Duodenal mucosa (tissue), 2 donors: ENCODE measurements around the gene GOLIM4.
"Not testable (repeated sequence)": the region's sequence is repeated elsewhere in the genome, so short reads cannot be mapped to it uniquely, and the experiment has no call there.

Experiments used
- H3K27ac ChIP-seq: one replicate; pipeline ENCODE4 v1.7.0; 2013; ENCODE audit warnings: low read depth, low read length
- H3K27me3 ChIP-seq, 2 donors: one replicate each; pipeline ENCODE4 v1.7.0; 2013; ENCODE audit warnings: low read length in 2 of 2, control low read depth in 1 of 2; ENCODE audit not compliant: insufficient read depth in 2 of 2, control insufficient read depth in 1 of 2
- H3K36me3 ChIP-seq, 2 donors: one replicate each; pipeline ENCODE4 v1.7.0; 2013; ENCODE audit warnings: low read length in 2 of 2, control low read depth in 1 of 2; ENCODE audit not compliant: insufficient read depth in 2 of 2, control insufficient read depth in 1 of 2
- H3K4me1 ChIP-seq, 2 donors: one replicate each; pipeline ENCODE4 v1.7.0; 2013; ENCODE audit warnings: low read length in 2 of 2, control low read depth in 1 of 2; ENCODE audit not compliant: insufficient read depth in 2 of 2, control insufficient read depth in 1 of 2
- H3K4me3 ChIP-seq, 2 donors: one replicate each; pipeline ENCODE4 v1.7.0; 2013; ENCODE audit warnings: low read length in 2 of 2, low read depth in 1 of 2
- H3K9ac ChIP-seq, 2 donors: one replicate each; pipeline ENCODE4 v1.7.0; 2013; ENCODE audit warnings: low read length in 2 of 2, low read depth in 1 of 2
- H3K9me3 ChIP-seq, 2 donors: one replicate each; pipeline ENCODE4 v1.7.0; 2013; ENCODE audit warnings: low read length in 2 of 2, control low read depth in 1 of 2; ENCODE audit not compliant: control insufficient read depth in 1 of 2

GOLIM4 gene

DNA sequence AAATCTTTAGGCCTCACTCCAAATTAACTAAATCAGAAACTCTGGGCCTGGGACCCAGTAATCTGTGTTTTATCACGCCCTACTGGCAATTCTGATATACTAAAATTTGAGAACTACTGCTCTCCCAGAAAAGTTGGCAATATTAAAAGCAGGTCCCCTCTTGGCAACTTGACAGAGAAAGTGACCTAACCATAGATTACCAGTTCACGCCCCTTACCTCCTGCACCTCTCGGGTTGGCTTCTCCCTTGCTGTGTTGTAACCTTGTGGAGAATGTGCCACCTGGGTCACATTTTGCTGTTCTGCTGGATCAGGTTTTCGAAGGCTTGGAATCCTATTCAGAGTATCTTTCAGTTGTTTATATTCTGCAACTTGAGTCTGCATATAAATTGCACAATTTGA lies 59.1 kb downstream of the GOLIM4 start:
- no peaks in the 10 kb centered on the region for H3K27me3 ChIP-seq
- H3K4me1 ChIP-seq: no peaks in the 10 kb centered on the region
- no peak overlapping the region for H3K27ac ChIP-seq
- no peak overlapping the region for H3K4me3 ChIP-seq
- H3K9me3 ChIP-seq: no peaks in the 10 kb centered on the region
- H3K9ac ChIP-seq: no peak overlapping the region
- peaks cover 29 to 50% of the 10 kb centered on the region in 2 donors for H3K36me3 ChIP-seq

DNA sequence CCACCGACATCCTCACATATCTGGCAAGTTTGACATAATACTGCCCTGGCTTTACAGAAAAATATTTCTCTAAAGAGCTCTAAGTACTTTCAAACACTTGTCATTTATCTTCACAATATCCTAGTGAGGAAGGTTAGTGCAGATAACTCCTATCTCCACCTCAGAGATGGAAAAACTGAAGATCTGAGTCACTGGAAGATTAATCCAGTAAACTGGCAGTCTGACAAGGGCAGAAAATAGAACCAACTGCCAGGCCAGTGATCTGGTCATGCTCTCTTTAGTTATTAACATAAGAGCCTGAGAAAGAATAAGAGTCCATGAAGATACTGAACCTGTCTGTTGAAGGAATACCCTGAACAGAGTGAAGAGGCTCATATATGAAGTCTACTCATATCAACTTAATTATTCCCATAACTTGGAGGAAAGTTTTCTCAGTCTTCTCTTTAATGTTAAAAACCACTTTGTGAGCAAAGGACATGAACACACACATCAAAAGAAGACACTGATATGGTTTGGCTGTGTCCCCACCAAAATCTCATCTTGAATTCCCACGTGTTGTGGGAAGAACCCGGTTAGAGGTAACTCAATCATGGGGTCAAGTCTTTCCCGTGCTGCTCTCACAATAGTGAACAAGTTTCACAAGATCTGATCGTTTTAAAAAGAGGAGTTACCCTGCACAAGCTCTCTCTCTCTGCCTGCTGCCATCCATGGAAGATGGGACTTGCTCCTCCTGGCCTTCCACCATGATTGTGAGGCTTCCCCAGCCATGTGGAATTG lies 61.4 kb downstream of the GOLIM4 start:
- H3K9ac ChIP-seq: no peak overlapping the region
- no peak overlapping the region for H3K4me3 ChIP-seq
- H3K27me3 ChIP-seq: no peaks in the 10 kb centered on the region
- H3K27ac ChIP-seq: no peak overlapping the region
- no peaks in the 10 kb centered on the region for H3K9me3 ChIP-seq
- H3K36me3 ChIP-seq: peaks cover 25 to 62% of the 10 kb centered on the region in 2 donors
- H3K4me1 ChIP-seq: no peaks in the 10 kb centered on the region

DNA sequence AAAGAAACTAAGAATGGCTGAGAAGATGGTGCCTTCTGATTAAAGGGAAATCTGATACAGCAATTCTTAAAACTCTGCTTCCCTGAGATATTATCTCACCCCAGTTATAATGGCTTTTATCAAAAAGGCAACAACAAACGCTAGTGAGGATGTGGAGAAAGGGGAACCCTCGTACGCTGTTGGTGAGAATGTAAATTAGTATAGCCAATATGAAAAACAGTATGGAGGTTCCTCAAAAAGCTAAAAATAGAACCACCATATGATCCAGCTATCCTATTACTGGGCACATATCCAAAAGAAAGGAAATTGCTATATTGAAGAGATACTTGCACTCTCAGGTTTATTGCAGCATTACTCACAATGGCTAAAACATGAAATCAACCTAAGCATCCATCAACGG lies 65.1 kb downstream of the GOLIM4 start:
- Histone ChIP-seq H3K9me3 (no peaks in the 10 kb centered on the region), H3K27me3 (no peaks in the 10 kb centered on the region), H3K36me3 (peaks cover 31 to 67% of the 10 kb centered on the region in 2 donors), H3K4me3 (no peak overlapping the region), H3K4me1 (no peaks in the 10 kb centered on the region), H3K9ac (no peak overlapping the region), H3K27ac (no peak overlapping the region)

DNA sequence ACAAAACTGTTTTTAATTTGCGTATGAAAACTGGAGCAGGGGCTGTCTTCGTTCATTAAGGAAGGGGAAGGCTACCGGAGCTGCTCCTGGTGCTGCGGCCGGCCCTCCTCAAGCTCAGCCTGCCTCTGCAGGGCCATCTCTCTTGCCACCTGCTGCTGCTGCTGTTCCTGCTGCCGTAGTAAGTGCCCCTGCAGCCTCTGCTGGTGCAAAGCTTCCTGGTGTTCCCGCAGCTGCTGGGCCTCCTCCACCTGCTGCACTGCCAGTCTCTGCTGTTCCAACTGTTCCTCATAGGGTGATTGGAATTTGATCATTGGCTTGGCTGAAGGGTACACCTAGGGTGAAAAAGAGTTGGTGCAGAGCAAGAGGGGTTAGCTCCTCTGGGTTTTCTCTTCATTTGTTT lies 66.0 kb downstream of the GOLIM4 start:
- Histone ChIP-seq H3K4me3 (no peak overlapping the region), H3K27ac (no peak overlapping the region), H3K27me3 (no peaks in the 10 kb centered on the region), H3K9ac (no peak overlapping the region), H3K36me3 (peaks cover 32 to 71% of the 10 kb centered on the region in 2 donors), H3K4me1 (no peaks in the 10 kb centered on the region), H3K9me3 (no peaks in the 10 kb centered on the region)

DNA sequence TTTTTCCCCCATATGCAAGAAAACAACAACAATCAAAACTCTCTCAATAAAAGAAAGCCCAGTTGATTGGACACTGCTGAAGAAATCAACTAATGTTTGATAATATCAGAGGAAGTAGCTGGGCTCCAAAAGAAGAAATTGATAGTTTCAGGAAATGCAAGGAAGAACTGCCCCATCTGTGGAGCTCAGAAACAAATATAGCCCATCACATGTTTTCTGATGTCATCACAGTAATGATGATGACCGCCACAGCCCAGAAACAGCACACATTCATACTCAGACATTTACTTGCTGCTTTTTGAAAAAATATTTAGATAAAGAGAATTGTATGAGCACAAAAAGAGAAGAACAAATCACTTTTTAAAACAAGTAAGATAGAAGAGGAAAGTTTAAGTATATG lies 67.6 kb downstream of the GOLIM4 start:
- H3K9me3 ChIP-seq: no peaks in the 10 kb centered on the region
- H3K27me3 ChIP-seq: no peaks in the 10 kb centered on the region
- no peak overlapping the region for H3K27ac ChIP-seq
- H3K4me3 ChIP-seq: no peak overlapping the region
- no peak overlapping the region for H3K9ac ChIP-seq
- H3K4me1 ChIP-seq: no peaks in the 10 kb centered on the region
- H3K36me3 ChIP-seq: peaks cover 48 to 87% of the 10 kb centered on the region in 2 donors

DNA sequence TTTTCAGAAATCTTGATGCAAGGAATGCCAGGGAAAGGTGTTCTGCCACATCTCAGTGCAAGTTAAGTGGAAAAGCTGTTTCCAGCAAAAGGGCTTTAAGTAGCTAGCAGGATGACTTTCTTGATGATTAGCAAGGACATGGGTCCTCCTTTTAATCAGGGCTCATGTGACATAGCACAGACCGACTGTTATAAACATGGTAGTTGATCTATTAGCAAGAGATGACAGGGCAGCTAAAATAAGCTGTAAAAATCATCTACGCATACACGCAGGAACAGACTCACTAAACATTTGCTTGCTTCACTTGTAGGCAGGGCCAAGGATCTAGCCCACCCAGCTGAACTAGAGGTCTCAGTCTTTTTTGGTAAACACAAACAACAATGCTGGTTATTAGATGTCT lies 69.0 kb downstream of the GOLIM4 start:
- no peaks in the 10 kb centered on the region for H3K27me3 ChIP-seq
- no peaks in the 10 kb centered on the region for H3K9me3 ChIP-seq
- no peak overlapping the region for H3K4me3 ChIP-seq
- H3K9ac ChIP-seq: no peak overlapping the region
- H3K4me1 ChIP-seq: no peaks in the 10 kb centered on the region
- H3K36me3 ChIP-seq: peaks cover 49 to 88% of the 10 kb centered on the region in 2 donors
- H3K27ac ChIP-seq: no peak overlapping the region

DNA sequence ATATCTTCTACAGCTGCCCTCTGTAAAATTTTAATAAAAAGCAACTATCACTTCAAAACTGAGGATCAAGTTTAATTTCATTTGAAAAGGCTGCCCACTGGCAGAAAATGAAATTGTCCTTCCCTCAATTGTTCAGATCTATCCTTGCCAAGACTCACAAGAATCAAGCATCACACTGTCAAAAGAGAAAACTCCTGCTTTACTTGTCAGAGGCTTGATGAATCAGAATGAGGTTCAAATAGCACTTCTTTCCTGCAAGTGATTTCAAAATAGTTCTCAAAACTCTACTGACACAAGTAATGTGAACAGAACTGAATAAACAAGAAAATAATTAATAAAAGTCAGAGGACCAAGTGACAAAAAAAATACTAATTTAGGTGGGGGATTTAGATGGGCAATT lies 70.6 kb downstream of the GOLIM4 start:
- H3K4me1 ChIP-seq: no peaks in the 10 kb centered on the region
- H3K4me3 ChIP-seq: no peak overlapping the region
- no peaks in the 10 kb centered on the region for H3K9me3 ChIP-seq
- H3K27me3 ChIP-seq: no peaks in the 10 kb centered on the region
- peaks cover 49 to 93% of the 10 kb centered on the region in 2 donors for H3K36me3 ChIP-seq
- H3K9ac ChIP-seq: no peak overlapping the region
- no peak overlapping the region for H3K27ac ChIP-seq

DNA sequence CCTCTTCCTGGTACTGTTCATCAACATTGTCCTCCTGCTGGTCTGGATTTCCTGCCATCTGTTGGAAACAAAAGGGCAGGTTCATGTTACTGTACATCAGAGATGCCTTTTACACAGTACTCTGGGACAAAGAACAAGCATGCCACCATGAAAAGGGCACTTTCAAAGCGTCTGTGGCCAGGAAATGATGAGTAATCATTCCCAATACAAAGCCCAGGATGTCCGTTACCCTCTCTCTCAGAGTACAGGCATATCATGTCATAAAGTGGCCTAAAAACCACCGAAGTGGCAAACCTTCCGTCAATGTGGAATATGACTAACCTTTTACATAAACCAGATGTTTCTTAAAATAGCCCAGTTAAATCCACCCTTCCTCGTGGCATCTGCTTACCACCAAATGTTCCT lies 71.2 kb downstream of the GOLIM4 start:
- Histone ChIP-seq H3K4me3 (no peak overlapping the region), H3K9me3 (no peaks in the 10 kb centered on the region), H3K27me3 (no peaks in the 10 kb centered on the region), H3K36me3 (peaks cover 45 to 92% of the 10 kb centered on the region in 2 donors), H3K27ac (no peak overlapping the region), H3K9ac (no peak overlapping the region), H3K4me1 (no peaks in the 10 kb centered on the region)

DNA sequence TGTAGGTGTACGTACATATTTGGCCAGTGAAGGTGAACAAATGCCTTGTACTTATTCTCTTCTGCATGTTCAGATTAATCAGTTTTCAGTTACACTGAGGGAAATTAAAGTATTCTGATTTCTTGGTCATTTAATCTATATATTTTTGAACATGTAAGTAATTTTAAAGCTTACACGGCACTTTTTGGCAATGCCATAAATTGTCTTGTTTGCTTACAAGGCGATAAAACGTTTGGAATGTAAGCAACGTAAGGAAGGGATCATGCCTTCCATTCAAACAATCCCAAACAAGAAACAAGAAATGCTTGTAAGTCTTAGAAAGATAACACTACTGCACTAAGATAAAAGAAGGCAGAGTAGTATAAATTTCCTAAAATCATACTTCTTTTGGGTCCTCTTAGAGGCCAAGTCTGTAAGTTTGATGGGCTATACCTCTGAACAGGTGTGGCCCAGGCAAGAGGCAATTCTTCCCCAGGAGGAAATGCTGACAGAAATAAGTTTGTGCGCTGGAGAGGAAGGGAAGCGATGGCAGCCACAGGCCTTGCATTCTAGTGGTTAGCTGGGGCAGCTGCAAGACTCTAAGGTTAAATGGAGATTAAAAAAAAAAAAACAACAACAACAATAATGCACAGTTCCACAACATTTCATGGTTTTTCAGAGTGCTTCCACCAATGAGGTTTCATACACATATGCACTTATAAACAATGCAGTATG lies 73.8 kb downstream of the GOLIM4 start:
- Histone ChIP-seq H3K36me3 (peaks cover 52 to 84% of the 10 kb centered on the region in 2 donors), H3K27me3 (no peaks in the 10 kb centered on the region), H3K4me3 (no peak overlapping the region), H3K4me1 (no peaks in the 10 kb centered on the region), H3K9ac (no peak overlapping the region), H3K27ac (no peak overlapping the region), H3K9me3 (no peaks in the 10 kb centered on the region)

DNA sequence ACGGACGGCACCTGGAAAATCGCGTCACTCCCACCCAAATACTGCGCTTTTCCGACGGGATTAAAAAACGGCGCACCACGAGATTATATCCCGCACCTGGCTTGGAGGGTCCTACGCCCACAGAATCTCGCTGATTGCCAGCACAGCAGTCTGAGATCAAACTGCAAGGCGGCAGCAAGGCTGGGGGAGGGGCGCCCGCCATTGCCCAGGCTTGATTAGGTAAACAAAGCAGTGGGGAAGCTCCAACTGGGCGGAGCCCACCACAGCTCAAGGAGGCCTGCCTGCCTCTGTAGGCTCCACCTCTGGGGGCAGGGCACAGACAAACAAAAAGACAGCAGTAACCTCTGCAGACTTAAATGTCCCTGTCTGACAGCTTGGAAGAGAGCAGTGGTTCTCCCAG lies 84.4 kb downstream of the GOLIM4 start:
- H3K4me3 ChIP-seq, H3K27ac ChIP-seq, H3K27me3 ChIP-seq, H3K9ac ChIP-seq, H3K4me1 ChIP-seq, H3K9me3 ChIP-seq: not testable (repeated sequence)
- peaks cover 11 to 23% of the 10 kb centered on the region in 2 donors for H3K36me3 ChIP-seq
